ENCODE measurements around the gene KRTAP6-2. TPM values are rescaled to one million over a fixed set of nuclear protein-coding genes. Genes with fewer than 3 reads are reported as not detected.

Gene KRTAP6-2
- total and polyA plus RNA-seq, 2 experiments from 2014 or later: not detected

DNA sequence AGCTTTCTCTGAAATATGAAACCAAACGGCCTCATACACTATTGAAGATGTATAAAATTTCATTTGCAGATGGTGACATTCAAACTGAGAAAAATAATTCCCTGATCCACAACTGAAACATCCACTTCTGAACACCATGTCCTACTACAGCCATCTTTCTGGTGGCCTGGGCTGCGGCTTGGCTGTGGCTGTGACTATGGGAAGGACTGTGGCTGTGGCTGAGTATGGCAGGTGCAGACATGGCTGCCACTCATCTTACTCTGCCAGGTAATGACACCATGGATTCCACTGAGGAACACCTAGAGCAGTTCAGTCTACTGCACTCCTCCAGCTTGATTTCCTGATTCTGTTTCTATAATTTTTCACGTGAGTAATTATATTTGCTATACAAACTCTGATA is 21.8 kb upstream of the KRTAP6-2 start, which contains the start of gene KRTAP20-4:
KRTAP20-4 (plus strand) TSS at position 106 of the 400 bp plus-strand sequence.
- H3K4me1 ChIP-seq (ENCODE audit: insufficient read depth): no peaks in the 10 kb centered on the region; the same call in 1 of the 2 replicates
- ATAC-seq (no peak), DNase-seq (ENCODE audit: low spot score) (no peak)
- peaks cover 3% of the 10 kb centered on the region; the same call in 1 of the 2 replicates for H3K9me2 ChIP-seq (ENCODE audit: insufficient read depth)
- H3K4me2 ChIP-seq: no peak within 1 kb of the TSS
- no peak within 1 kb of the TSS for H3K4me3 Mint-ChIP-seq
- H3F3A ChIP-seq (replicated peaks; ENCODE audit: low read depth): no peaks in the 10 kb centered on the region
- H3K36me3 ChIP-seq (ENCODE audit: insufficient read depth): no peaks in the 10 kb centered on the region
- peaks cover 8% of the 10 kb centered on the region for H3K9me3 Mint-ChIP-seq
- no peaks in the 10 kb centered on the region for H3K4me1 Mint-ChIP-seq
- no peak within 1 kb of the TSS for H3K27ac ChIP-seq (ENCODE audit: low read depth)
- H3K27me3 Mint-ChIP-seq (ENCODE audit: insufficient read depth, low read depth, poor library complexity): no peaks in the 10 kb centered on the region
- no peak within 1 kb of the TSS for H3K27ac Mint-ChIP-seq
- H3K36me3 Mint-ChIP-seq (ENCODE audit: low read depth): 0 out of 3 replicates have a peak, but pooled peaks cover 5% of the 10 kb centered on the region
- H2AFZ ChIP-seq: no peak within 1 kb of the TSS
- no peak within 1 kb of the TSS for H3K4me3 ChIP-seq
- no peaks in the 10 kb centered on the region for H3K79me2 ChIP-seq (replicated peaks; ENCODE audit: insufficient read depth)
- H3K27me3 ChIP-seq (ENCODE audit: insufficient read depth): no peaks in the 10 kb centered on the region
- TF ChIP-seq EZH2 (IDR thresholded peaks at IDR 0.05; ENCODE audit: low read depth, unreplicated experiment) (no peak), EZH2phosphoT487 (IDR thresholded peaks at IDR 0.05; ENCODE audit: unreplicated experiment) (no peak), JUNB (IDR thresholded peaks at IDR 0.05; ENCODE audit: unreplicated experiment) (no peak), ZNF331 (CRISPR knock-in tag; IDR thresholded peaks at IDR 0.05; ENCODE audit: low read depth) (no peak), ZNF114 (CRISPR knock-in tag; IDR thresholded peaks at IDR 0.05) (no peak), ETS1 (IDR thresholded peaks at IDR 0.05) (no peak), POLR2AphosphoS5 (IDR thresholded peaks at IDR 0.05; ENCODE audit: low read depth) (no peak), CREB1 (CRISPR knock-in tag; IDR thresholded peaks at IDR 0.05; ENCODE audit: low read depth) (no peak), NANOG (IDR thresholded peaks at IDR 0.05; ENCODE audit: borderline replicate concordance) (no peak), ZNF462 (CRISPR knock-in tag; IDR thresholded peaks at IDR 0.05) (no peak), STAT1 (IDR thresholded peaks at IDR 0.05; ENCODE audit: unreplicated experiment) (no peak)
- TF ChIP-seq, protein P1, sequence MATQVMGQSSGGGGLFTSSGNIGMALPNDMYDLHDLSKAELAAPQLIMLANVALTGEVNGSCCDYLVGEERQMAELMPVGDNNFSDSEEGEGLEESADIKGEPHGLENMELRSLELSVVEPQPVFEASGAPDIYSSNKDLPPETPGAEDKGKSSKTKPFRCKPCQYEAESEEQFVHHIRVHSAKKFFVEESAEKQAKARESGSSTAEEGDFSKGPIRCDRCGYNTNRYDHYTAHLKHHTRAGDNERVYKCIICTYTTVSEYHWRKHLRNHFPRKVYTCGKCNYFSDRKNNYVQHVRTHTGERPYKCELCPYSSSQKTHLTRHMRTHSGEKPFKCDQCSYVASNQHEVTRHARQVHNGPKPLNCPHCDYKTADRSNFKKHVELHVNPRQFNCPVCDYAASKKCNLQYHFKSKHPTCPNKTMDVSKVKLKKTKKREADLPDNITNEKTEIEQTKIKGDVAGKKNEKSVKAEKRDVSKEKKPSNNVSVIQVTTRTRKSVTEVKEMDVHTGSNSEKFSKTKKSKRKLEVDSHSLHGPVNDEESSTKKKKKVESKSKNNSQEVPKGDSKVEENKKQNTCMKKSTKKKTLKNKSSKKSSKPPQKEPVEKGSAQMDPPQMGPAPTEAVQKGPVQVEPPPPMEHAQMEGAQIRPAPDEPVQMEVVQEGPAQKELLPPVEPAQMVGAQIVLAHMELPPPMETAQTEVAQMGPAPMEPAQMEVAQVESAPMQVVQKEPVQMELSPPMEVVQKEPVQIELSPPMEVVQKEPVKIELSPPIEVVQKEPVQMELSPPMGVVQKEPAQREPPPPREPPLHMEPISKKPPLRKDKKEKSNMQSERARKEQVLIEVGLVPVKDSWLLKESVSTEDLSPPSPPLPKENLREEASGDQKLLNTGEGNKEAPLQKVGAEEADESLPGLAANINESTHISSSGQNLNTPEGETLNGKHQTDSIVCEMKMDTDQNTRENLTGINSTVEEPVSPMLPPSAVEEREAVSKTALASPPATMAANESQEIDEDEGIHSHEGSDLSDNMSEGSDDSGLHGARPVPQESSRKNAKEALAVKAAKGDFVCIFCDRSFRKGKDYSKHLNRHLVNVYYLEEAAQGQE (IDR thresholded peaks at IDR 0.05; ENCODE audit: unreplicated experiment): no peak
- TF ChIP-seq, protein P2, sequence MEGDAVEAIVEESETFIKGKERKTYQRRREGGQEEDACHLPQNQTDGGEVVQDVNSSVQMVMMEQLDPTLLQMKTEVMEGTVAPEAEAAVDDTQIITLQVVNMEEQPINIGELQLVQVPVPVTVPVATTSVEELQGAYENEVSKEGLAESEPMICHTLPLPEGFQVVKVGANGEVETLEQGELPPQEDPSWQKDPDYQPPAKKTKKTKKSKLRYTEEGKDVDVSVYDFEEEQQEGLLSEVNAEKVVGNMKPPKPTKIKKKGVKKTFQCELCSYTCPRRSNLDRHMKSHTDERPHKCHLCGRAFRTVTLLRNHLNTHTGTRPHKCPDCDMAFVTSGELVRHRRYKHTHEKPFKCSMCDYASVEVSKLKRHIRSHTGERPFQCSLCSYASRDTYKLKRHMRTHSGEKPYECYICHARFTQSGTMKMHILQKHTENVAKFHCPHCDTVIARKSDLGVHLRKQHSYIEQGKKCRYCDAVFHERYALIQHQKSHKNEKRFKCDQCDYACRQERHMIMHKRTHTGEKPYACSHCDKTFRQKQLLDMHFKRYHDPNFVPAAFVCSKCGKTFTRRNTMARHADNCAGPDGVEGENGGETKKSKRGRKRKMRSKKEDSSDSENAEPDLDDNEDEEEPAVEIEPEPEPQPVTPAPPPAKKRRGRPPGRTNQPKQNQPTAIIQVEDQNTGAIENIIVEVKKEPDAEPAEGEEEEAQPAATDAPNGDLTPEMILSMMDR (conservative IDR thresholded peaks at IDR 0.05; ENCODE audit: low read depth in 2 of 2): no peak
- no peaks in the 10 kb centered on the region for H4K20me1 ChIP-seq (replicated peaks; ENCODE audit: insufficient read depth)

Data from GM23338 (cell line).